Measurements from ENCODE around the gene TRNP1.
A peak's percentile ranks its signal among the peaks of the same experiment; 100 is the strongest.
"Not testable (repeated sequence)": the region's sequence is repeated elsewhere in the genome, so short reads cannot be mapped to it uniquely, and the experiment has no call there.

TRNP1 gene

GRCh38 chr1:26993237-26994019 is at the start of gene TRNP1:
Gene TRNP1 (plus strand): TSS chr1:26993692. CDS start chr1:26993787, 95 bp downstream.
- DNase-seq (ENCODE audit: low read depth in 2 of 2) = peak; percentile 43 to 54

GRCh38 chr1:26945138-26945537 is 48.4 kb upstream of the TRNP1 start:
- DNase-seq (ENCODE audit: low read depth in 2 of 2) = no peak

GRCh38 chr1:26945728-26946127 is 47.8 kb upstream of the TRNP1 start:
- DNase-seq (ENCODE audit: low read depth in 2 of 2) = no peak

- DNase-seq (ENCODE audit: low read depth in 2 of 2) = no peak
Measured at GRCh38 chr1:26946270-26946669, 47.2 kb upstream of the TRNP1 start.

GRCh38 chr1:26948725-26949057 is 44.8 kb upstream of the TRNP1 start:
- not testable (repeated sequence) for DNase-seq (ENCODE audit: low read depth in 2 of 2)

- no peak for DNase-seq (ENCODE audit: low read depth in 2 of 2)
Measured at GRCh38 chr1:26949266-26949925, 44.1 kb upstream of the TRNP1 start.

GRCh38 chr1:26949926-26950319 is 43.6 kb upstream of the TRNP1 start:
- DNase-seq (ENCODE audit: low read depth in 2 of 2) = no peak

- no peak for DNase-seq (ENCODE audit: low read depth in 2 of 2)
Measured at GRCh38 chr1:26950602-26951001, 42.9 kb upstream of the TRNP1 start.

- DNase-seq (ENCODE audit: low read depth in 2 of 2) = no peak
Measured at GRCh38 chr1:26951216-26951615, 42.3 kb upstream of the TRNP1 start.

- no peak for DNase-seq (ENCODE audit: low read depth in 2 of 2)
Measured at GRCh38 chr1:26951821-26952497, 41.5 kb upstream of the TRNP1 start.

- DNase-seq (ENCODE audit: low read depth in 2 of 2) = no peak
Measured at GRCh38 chr1:26953374-26953773, 40.1 kb upstream of the TRNP1 start.

GRCh38 chr1:26956321-26956720 is 37.2 kb upstream of the TRNP1 start:
- DNase-seq (ENCODE audit: low read depth in 2 of 2) = no peak

- DNase-seq (ENCODE audit: low read depth in 2 of 2) = no peak
Measured at GRCh38 chr1:26957306-26957705, 36.2 kb upstream of the TRNP1 start.

GRCh38 chr1:26959270-26959669 is 34.2 kb upstream of the TRNP1 start:
- no peak for DNase-seq (ENCODE audit: low read depth in 2 of 2)

GRCh38 chr1:26959722-26960624 is 33.5 kb upstream of the TRNP1 start, which contains the start of gene KDF1:
Gene KDF1 (minus strand): TSS chr1:26960468. CDS start chr1:26952380, 8,088 bp downstream.
- peak; percentile 4 to 9 for DNase-seq (ENCODE audit: low read depth in 2 of 2)

GRCh38 chr1:26960625-26960966 is 32.9 kb upstream of the TRNP1 start:
- DNase-seq (ENCODE audit: low read depth in 2 of 2) = no peak

- no peak for DNase-seq (ENCODE audit: low read depth in 2 of 2)
Measured at GRCh38 chr1:26961826-26962225, 31.7 kb upstream of the TRNP1 start.

GRCh38 chr1:26965213-26965612 is 28.3 kb upstream of the TRNP1 start:
- DNase-seq (ENCODE audit: low read depth in 2 of 2) = no peak

GRCh38 chr1:26965628-26966027 is 27.9 kb upstream of the TRNP1 start:
- DNase-seq (ENCODE audit: low read depth in 2 of 2) = no peak

- DNase-seq (ENCODE audit: low read depth in 2 of 2) = no peak
Measured at GRCh38 chr1:26970810-26971209, 22.7 kb upstream of the TRNP1 start.

- DNase-seq (ENCODE audit: low read depth in 2 of 2) = no peak
Measured at GRCh38 chr1:26971590-26971989, 21.9 kb upstream of the TRNP1 start.

GRCh38 chr1:26972390-26972789 is 21.1 kb upstream of the TRNP1 start:
- DNase-seq (ENCODE audit: low read depth in 2 of 2) = no peak

All from activated CD4-positive, alpha-beta T cell treated with anti-CD3 and anti-CD28 coated beads for 24 hours (primary cell).